Erythroblast (primary cell): ENCODE data around the gene KCNH3.

Source experiments
- GATA1 ChIP-seq: IDR thresholded peaks from 2 replicates; pipeline ENCODE4 v1.6.1; 2011; ENCODE audit warnings: low read depth, mild to moderate bottlenecking, control low read depth, low read length, moderate library complexity
- POLR2A ChIP-seq: IDR thresholded peaks from 2 replicates; pipeline ENCODE4 v1.6.1; 2011; ENCODE audit warnings: mild to moderate bottlenecking, low read length

DNA sequence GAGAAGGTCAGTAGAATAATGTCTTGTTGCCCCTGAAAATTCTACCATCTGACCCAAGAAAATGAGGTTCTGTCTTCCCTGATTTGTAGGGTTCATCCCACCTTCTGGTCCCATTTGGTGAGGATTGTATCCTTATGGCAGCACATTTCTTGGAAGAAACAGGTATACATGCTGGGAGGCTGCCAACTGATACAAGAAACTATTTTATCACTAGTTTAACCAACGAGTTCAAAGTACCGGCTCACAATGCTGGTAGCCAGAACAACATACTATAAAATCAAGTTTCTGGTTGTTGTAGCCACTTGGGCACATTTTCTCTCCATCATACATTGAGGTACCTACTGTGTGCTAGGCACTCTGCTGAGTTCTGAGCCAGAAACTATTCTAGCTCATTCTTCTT lies 7.1 kb upstream of the KCNH3 start:
- TF ChIP-seq POLR2A (no peak), GATA1 (no peak)
